ENCODE results near the gene SMG9.

Gene SMG9

GRCh38 chr19:43690444-43690843, 64.3 kb downstream of the SMG9 start:
- H2AFZ ChIP-seq (ENCODE audit: low read depth) = no peak overlapping the region

DNA sequence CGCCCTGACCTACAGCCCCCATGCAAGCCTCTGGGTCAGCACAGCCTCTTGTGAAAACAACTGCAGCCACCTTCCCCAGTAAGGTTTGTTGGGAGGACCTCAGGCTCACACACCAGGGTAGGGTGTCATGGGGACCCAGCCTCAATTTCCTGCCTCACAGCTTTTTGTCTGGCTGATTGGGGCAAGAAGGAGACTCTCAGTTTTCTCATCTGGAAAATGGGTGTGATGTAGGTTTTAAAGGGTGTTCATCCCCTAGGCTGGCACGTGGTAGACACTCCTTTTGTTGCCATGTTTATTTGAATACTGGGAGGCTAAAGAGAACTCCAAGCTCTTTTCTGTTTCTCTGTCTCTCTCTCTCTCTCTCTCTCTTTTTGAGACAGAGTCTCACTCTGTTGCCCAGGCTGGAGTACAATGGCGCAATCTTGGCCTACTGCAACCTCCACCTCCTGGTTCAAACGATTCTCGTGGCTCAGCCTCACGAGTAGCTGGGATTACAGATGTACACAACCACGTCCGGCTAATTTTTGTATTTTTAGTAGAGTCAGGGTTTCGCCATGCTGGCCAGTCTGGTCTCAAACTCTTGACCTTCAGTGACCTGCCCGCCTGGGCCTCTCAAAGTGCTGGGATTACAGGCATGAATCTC, 66.6 kb downstream of the SMG9 start:
- Histone ChIP-seq H3K4me2 (no peak overlapping the region), H3K36me3 (ENCODE audit: insufficient read depth) (no peaks in the 10 kb centered on the region)
- TF ChIP-seq CTCF (conservative IDR thresholded peaks at IDR 0.05; ENCODE audit: low read depth, low read length) = no peak

More at GRCh38 chr19:43690444-43690843, 64.3 kb downstream of the SMG9 start:
- Histone ChIP-seq H3K79me2 (ENCODE audit: insufficient read depth, low read depth) (no peaks in the 10 kb centered on the region), H4K20me1 (ENCODE audit: insufficient read depth) (no peaks in the 10 kb centered on the region), H3K4me3 (IDR thresholded peaks at IDR 0.05; ENCODE audit: insufficient read depth, low read depth, low read length) (no peak overlapping the region), H3K4me2 (no peak overlapping the region), H3K4me1 (ENCODE audit: low read depth, poor library complexity, severe bottlenecking) (no peaks in the 10 kb centered on the region), H3K27me3 (ENCODE audit: insufficient read depth, low read depth) (no peaks in the 10 kb centered on the region), H3K27ac (no peak overlapping the region), H3K36me3 (ENCODE audit: insufficient read depth) (no peaks in the 10 kb centered on the region), H3K9ac (no peak overlapping the region)
- no peak for TF ChIP-seq CTCF (conservative IDR thresholded peaks at IDR 0.05; ENCODE audit: low read depth, low read length)

GRCh38 chr19:43687660-43687997, 67.1 kb downstream of the SMG9 start:
- Histone ChIP-seq H3K27me3 (ENCODE audit: insufficient read depth, low read depth) (no peaks in the 10 kb centered on the region), H3K4me2 (no peak overlapping the region), H4K20me1 (ENCODE audit: insufficient read depth) (no peaks in the 10 kb centered on the region), H3K27ac (no peak overlapping the region), H3K4me1 (ENCODE audit: low read depth, poor library complexity, severe bottlenecking) (no peaks in the 10 kb centered on the region), H2AFZ (ENCODE audit: low read depth) (no peak overlapping the region), H3K79me2 (ENCODE audit: insufficient read depth, low read depth) (no peaks in the 10 kb centered on the region), H3K4me3 (IDR thresholded peaks at IDR 0.05; ENCODE audit: insufficient read depth, low read depth, low read length) (no peak overlapping the region), H3K36me3 (ENCODE audit: insufficient read depth) (no peaks in the 10 kb centered on the region), H3K9ac (no peak overlapping the region)
- no peak for TF ChIP-seq CTCF (conservative IDR thresholded peaks at IDR 0.05; ENCODE audit: low read depth, low read length)

More for the DNA sequence above, 66.6 kb downstream of the SMG9 start:
- H2AFZ ChIP-seq (ENCODE audit: low read depth) = no peak overlapping the region
- no peaks in the 10 kb centered on the region for H3K4me1 ChIP-seq (ENCODE audit: low read depth, poor library complexity, severe bottlenecking)
- H3K79me2 ChIP-seq (ENCODE audit: insufficient read depth, low read depth) = no peaks in the 10 kb centered on the region
- H3K9ac ChIP-seq = no peak overlapping the region
- H4K20me1 ChIP-seq (ENCODE audit: insufficient read depth) = no peaks in the 10 kb centered on the region
- no peaks in the 10 kb centered on the region for H3K27me3 ChIP-seq (ENCODE audit: insufficient read depth, low read depth)
- no peak overlapping the region for H3K4me3 ChIP-seq (IDR thresholded peaks at IDR 0.05; ENCODE audit: insufficient read depth, low read depth, low read length)
- no peak overlapping the region for H3K27ac ChIP-seq

DNA sequence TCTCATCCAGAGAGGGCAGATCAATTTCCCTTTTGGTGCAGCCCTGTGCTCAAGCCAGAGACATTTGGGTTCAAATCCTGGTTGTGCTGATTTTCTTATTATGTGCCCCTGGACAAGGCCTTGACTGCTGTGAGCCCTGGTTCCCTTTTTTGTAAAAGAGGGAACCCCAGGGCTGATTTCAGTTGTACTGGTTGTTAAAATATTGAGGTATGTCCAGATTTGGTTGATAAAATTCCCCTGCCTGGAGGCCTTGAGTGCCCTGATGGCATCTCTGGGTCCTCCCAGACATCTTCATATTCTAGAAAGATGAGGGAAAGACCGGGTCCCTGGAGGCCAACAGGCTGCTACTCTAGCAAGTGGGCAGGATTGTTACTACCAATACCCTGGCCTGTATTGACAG, 70.4 kb downstream of the SMG9 start:
- Histone ChIP-seq H3K4me3 (IDR thresholded peaks at IDR 0.05; ENCODE audit: insufficient read depth, low read depth, low read length) (no peak overlapping the region), H3K36me3 (ENCODE audit: insufficient read depth) (no peaks in the 10 kb centered on the region), H3K27ac (no peak overlapping the region), H3K79me2 (ENCODE audit: insufficient read depth, low read depth) (no peaks in the 10 kb centered on the region), H3K27me3 (ENCODE audit: insufficient read depth, low read depth) (no peaks in the 10 kb centered on the region), H4K20me1 (ENCODE audit: insufficient read depth) (no peaks in the 10 kb centered on the region), H3K4me2 (no peak overlapping the region), H3K9ac (no peak overlapping the region), H2AFZ (ENCODE audit: low read depth) (no peak overlapping the region), H3K4me1 (ENCODE audit: low read depth, poor library complexity, severe bottlenecking) (no peaks in the 10 kb centered on the region)
- TF ChIP-seq CTCF (conservative IDR thresholded peaks at IDR 0.05; ENCODE audit: low read depth, low read length) = no peak
